AG09319 (cell line): ENCODE results near the gene EVI5.
"Not testable (repeated sequence)": the region's sequence is repeated elsewhere in the genome, so short reads cannot be mapped to it uniquely, and the experiment has no call there.

Source experiments
- DNase-seq: peaks from one replicate; pipeline ENCODE4 v3.0.0-alpha.2; 2010; ENCODE audit warnings: low read depth; ENCODE audit errors: extremely low read depth
- TF ChIP-seq, protein P1 (sequence below): IDR thresholded peaks from 2 replicates; pipeline ENCODE4 v1.5.1; 2011; ENCODE audit warnings: low read depth, mild to moderate bottlenecking, inconsistent platforms, low read length, moderate library complexity

EVI5 gene

GRCh38 chr1:92585831-92586230, 199.1 kb downstream of the EVI5 start:
- TF ChIP-seq, protein P1, sequence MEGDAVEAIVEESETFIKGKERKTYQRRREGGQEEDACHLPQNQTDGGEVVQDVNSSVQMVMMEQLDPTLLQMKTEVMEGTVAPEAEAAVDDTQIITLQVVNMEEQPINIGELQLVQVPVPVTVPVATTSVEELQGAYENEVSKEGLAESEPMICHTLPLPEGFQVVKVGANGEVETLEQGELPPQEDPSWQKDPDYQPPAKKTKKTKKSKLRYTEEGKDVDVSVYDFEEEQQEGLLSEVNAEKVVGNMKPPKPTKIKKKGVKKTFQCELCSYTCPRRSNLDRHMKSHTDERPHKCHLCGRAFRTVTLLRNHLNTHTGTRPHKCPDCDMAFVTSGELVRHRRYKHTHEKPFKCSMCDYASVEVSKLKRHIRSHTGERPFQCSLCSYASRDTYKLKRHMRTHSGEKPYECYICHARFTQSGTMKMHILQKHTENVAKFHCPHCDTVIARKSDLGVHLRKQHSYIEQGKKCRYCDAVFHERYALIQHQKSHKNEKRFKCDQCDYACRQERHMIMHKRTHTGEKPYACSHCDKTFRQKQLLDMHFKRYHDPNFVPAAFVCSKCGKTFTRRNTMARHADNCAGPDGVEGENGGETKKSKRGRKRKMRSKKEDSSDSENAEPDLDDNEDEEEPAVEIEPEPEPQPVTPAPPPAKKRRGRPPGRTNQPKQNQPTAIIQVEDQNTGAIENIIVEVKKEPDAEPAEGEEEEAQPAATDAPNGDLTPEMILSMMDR, result no peak
- no peak for DNase-seq

DNA sequence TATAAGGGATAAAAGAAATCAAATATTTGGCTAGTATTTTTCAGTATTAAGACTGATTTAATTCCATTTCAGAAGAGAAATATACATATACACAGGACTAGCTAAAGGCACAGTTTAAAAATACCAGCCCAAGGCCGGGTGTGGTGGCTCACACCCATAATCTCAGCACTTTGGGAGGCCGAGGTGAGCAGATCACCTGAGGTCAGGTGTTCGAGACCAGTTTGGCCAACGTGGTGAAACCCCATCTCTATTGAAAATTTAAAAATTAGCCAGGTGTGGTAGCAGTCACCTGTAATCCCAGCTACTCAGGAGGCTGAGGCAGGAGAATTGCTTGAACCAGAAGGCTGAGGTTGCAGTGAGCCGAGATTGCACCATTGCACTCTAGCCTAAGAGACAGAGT, 200.1 kb downstream of the EVI5 start:
- not testable (repeated sequence) for DNase-seq

- TF ChIP-seq, protein P1, result no peak
- DNase-seq, result no peak
These were observed 200.8 kb downstream of the EVI5 start for GRCh38 chr1:92583821-92584760.

GRCh38 chr1:92577261-92577895, 207.5 kb downstream of the EVI5 start:
- no peak for DNase-seq

GRCh38 chr1:92575123-92575522, 209.8 kb downstream of the EVI5 start:
- TF ChIP-seq, protein P1, result no peak
- DNase-seq, result no peak

More at GRCh38 chr1:92577261-92577895, 207.5 kb downstream of the EVI5 start:
- TF ChIP-seq, protein P1, result no peak

DNA sequence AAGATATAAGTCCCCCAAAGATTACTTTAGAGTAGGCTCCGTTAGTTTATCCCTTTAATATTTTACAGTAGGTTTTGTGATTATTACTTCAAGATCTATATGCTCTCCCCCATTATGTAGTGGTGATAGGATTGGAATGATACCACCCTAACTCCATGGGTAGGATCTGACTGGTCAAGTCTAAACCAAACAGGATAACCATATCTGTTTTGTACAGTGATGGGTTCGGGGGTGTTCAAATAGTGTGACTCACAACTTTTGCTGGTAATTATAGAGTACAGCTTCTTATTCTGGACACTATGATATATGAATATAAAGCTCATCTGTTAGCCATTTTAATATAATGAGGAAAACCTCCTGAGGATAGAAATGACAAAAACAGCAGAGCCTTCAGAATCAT, 212.4 kb downstream of the EVI5 start:
- TF ChIP-seq, protein P1, result no peak
- DNase-seq, result no peak

DNA sequence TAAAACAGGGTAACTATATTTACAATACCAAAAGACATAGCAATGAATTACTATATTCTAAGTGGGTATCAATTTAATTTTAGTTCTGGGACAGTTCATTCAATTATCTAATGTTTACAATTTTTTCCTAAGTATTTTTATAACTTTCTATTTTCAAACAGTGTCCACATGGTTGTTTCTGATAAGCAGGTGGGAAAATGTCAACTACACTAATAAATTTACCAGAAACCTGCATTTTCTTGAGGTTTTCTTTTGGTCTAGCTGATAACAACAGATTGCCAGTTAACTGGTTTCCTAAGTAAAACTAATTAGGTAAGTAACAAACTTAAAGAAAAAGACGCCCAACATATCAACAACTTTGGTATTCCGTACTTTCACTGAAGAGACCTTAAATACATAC, 213.3 kb downstream of the EVI5 start:
- DNase-seq, result no peak
- TF ChIP-seq, protein P1, result no peak
